HG02840 (cell line): ENCODE results near the gene NPFFR1.

Experiments used
- ATAC-seq: cut with Tn5 transposase; IDR thresholded peaks from one replicate; pipeline ENCODE4 v1.9.1; 2021; ENCODE audit warnings: mild to moderate bottlenecking, moderate library complexity, moderate number of reproducible peaks; ENCODE audit not compliant: unreplicated experiment, low FRiP score

Gene NPFFR1

GRCh38 chr10:70293169-70293843 lies 9.5 kb upstream of the NPFFR1 start:
- ATAC-seq = peak; percentile 82

DNA sequence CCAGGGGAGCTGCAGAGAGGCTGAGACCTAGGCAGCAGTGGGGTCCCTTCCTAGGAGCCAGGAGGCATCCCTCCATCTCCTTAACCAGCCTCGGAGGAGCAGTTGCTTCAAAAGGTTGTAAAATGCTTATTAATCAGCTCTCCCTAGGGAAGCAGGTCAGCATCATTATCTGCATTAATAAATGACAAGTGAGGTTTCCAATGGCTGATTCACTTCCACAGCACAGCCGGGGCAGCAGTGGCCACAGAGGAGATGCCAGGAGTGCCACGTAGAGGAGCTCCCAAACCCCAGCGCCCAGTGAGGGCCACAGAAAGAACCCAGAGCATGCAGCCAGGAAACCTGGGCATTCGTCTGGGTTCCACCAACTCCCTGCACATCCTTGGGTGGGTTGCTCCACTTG lies 8.2 kb upstream of the NPFFR1 start:
- ATAC-seq = no peak

- no peak for ATAC-seq
Measured at GRCh38 chr10:70289739-70290138, 5.9 kb upstream of the NPFFR1 start.

DNA sequence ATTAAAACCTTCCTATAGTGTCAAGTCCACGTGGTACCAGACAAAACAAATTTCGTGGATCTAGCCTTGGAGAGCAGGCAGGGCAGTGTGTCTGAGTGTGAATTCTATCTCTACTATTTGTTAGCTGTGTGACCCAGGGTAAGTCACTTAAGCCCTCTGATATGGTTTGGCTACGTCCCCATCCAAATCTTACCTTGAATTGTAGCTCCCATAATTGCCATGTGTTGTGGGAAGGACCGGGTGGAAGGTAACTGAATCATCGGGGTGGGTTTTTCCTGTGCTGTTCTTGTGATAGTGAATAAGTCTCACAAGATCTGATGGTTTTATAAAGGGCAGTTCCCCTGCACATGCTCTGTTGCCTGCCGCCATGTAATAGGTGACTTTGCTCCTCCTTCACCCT lies 2.8 kb upstream of the NPFFR1 start:
- ATAC-seq = no peak

DNA sequence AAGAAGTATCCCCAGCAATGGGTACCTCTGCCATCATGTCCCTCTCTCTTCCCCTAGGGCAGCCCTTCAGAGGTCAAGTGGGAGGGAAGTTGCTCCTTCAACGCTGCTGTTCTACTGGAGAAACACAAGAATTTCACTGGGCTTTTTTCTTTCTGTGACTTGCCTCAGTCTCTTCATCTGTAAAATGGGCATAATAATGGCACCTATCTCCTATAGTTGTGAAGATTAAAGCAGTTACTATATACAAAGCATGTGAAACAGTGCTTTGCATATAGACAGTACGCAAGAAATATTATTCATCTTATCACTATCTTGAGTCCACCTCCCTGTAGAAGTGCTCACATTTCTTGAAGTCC lies 1.6 kb upstream of the NPFFR1 start:
- no peak for ATAC-seq

DNA sequence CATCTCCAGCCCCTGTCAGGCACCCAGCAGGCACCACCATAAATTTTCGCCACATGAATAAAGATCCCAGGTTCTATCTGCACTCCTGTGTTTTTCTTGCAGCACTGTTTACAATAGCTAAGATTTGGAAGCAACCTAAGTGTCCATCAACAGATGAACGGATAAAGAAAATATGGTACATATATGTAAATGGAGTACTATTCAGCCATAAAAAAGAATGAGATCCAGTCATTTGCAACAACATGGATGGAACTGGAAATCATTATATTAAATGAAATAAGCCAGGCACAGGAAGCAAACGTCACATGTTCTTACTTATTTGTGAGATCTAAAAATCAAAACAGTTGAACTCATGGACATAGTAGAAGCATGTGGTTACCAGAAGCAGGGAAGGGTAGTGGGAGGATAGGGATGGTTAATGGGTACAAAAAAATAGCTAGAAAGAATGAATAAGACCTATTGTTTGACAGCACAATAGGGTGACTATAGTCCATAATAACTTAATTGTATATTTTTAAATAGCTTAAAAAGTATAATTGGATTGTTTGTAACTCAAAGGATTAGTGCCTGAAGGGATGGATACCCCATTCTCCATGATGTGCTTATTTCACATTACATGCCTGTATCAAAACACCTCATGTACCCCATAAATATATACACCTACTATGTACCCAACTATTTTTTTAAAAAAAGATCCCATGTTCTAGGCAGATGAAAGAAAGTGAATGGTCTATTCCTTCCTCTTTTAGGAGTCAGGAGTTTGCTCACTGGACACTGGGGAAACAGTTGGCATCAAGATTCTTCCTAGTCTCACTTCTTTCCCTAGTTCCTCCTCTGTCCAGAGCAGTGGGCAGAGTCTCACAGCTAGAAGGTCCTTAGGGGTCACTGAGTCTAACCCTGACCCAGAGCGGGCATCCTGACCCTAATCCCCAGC lies 1.0 kb upstream of the NPFFR1 start:
- ATAC-seq = no peak

GRCh38 chr10:70283071-70283444 lies 746 bp downstream of the NPFFR1 start:
- ATAC-seq = no peak

GRCh38 chr10:70281609-70282008 lies 2.2 kb downstream of the NPFFR1 start:
- no peak for ATAC-seq

DNA sequence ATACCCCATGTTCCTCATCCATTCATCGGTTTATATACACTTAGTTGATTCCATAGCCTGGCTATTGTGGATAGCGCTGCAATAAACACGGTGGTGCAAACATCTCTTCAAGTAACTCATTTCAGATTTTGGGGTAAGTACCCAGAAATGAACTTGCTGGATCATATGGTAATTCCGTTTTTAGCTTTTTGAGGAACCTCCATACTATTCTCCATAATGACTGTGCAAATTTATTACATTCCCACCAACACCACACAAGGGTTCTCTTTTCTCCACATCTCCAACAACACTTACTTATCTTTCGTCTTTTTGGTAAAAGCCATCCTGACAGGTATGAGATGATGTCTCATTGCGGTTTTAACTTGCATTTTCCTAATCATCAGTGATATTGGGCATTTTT lies 3.7 kb downstream of the NPFFR1 start:
- ATAC-seq = no peak

- no peak for ATAC-seq
Measured at GRCh38 chr10:70277396-70278030, 6.3 kb downstream of the NPFFR1 start.

- ATAC-seq = no peak
Measured at GRCh38 chr10:70274643-70275042, 9.2 kb downstream of the NPFFR1 start.

DNA sequence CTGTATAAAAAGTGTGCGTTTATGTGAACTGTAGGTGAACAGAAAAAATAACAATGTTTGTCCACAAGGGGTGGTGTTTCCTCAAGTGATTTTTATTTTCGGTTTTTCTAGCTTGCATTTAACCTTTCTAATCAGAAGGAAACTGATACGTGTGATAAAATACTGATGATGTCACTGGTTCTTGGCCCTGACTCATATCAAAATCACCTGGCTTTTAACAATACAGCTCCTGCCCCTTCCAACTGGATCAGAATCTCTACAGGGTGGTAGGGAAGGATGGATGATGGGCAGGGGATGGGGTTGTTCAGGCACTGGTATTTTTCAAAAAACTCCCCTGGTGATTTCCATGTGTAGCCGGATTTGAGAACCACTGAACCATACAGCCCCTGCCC lies 10.9 kb downstream of the NPFFR1 start:
- no peak for ATAC-seq

- ATAC-seq = no peak
Measured at GRCh38 chr10:70271996-70272924, 11.5 kb downstream of the NPFFR1 start.

- no peak for ATAC-seq
Measured at GRCh38 chr10:70270952-70271351, 12.9 kb downstream of the NPFFR1 start.

DNA sequence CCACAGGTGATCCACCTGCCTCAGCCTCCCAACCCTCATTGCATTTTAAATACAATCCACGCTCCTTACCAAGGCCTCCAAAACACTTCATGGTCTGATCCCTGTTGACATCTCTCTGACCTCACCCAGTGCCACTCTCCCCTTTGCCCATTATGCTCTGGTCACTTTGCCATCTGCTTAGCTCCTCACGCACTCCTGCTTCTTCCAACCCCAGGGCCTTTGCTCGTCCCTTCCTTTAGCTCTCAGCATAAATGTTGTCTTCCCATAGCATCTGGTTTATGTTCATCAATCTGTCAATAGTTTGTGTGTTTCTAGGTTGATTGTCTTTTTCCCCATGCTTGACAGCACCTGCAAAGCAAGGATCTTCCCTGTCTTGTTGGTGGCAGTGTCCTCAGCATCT lies 14.1 kb downstream of the NPFFR1 start:
- ATAC-seq = no peak

DNA sequence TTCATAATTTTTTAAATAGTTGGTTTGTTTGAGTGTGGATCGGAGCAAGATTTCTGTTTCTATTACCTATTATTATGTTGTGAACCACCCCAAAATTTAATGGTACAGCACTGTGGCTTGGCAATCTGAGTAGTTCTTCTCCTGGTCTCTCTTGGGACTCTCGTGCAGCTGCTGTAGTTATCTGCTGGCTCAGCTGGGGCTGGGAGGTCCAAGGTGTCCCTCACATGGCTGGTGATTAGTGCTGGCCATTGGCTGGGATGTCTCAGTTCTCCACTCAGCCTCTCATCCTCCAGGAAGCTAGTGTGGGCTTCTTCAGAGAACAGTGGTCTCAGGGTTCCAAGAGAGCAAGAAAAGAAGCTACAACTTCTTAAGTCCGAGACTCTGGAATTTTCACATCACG lies 15.4 kb downstream of the NPFFR1 start:
- no peak for ATAC-seq

- no peak for ATAC-seq
Measured at GRCh38 chr10:70267161-70267933, 16.5 kb downstream of the NPFFR1 start.

DNA sequence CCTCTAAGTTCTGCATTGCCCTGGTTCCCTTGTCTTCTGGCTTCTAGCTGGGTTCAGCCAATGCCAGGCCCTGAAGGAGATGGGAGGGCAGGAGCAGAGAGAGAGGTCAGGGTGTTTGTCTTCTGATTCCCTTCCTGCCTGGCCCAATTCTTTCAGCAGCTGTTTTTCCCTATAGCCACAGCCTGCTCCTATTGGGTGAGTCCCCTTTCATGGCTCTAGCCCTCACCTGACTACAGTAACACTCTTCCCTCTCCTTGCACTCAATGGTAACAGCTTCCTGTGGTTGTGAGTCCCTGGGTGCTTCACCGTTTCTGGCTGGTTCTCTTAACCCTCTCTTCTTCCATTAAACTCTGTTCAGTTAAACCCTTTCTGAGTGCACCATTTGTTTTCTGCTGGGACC lies 17.1 kb downstream of the NPFFR1 start:
- no peak for ATAC-seq

- no peak for ATAC-seq
Measured at GRCh38 chr10:70266056-70266455, 17.7 kb downstream of the NPFFR1 start.
